GM23248 (cell line): Measurements from ENCODE around the gene WDR17. TPM values are rescaled to one million over a fixed set of nuclear protein-coding genes. Genes with fewer than 3 reads are reported as not detected.
A peak's percentile ranks its signal among the peaks of the same experiment; 100 is the strongest.

ENCODE experiments used
- DNase-seq: peaks from one replicate; pipeline ENCODE4 v3.0.0-alpha.2; 2015
- H2AFZ ChIP-seq: fragments of 200-600 bp; sonication (generic); 2 replicates; pipeline ENCODE4 v1.6.1; 2016; ENCODE audit warnings: antibody characterized with exemption
- H3F3A ChIP-seq: fragments of 200-600 bp; sonication (generic); 2 replicates; pipeline ENCODE4 v1.6.1; 2016; ENCODE audit warnings: mild to moderate bottlenecking, antibody characterized with exemption, mixed run types; ENCODE audit not compliant: insufficient read depth
- H3K27ac ChIP-seq: fragments of 200-600 bp; sonication (generic); 2 replicates; pipeline ENCODE4 v1.5.1; 2016; ENCODE audit warnings: mild to moderate bottlenecking
- H3K27me3 ChIP-seq: fragments of 200-600 bp; sonication (generic); replicated peaks from 2 replicates; pipeline ENCODE4 v1.6.1; 2016; ENCODE audit warnings: mild to moderate bottlenecking; ENCODE audit not compliant: insufficient read depth
- H3K36me3 ChIP-seq: fragments of 200-600 bp; sonication (generic); 2 replicates; pipeline ENCODE4 v1.6.1; 2016; ENCODE audit warnings: low read depth, mild to moderate bottlenecking
- H3K4me1 ChIP-seq: fragments of 200-600 bp; sonication (generic); 2 replicates; pipeline ENCODE4 v1.6.1; 2016; ENCODE audit warnings: mild to moderate bottlenecking; ENCODE audit not compliant: insufficient read depth
- H3K4me2 ChIP-seq: fragments of 200-600 bp; sonication (generic); one replicate; pipeline ENCODE4 v1.6.1; 2016; ENCODE audit warnings: mild to moderate bottlenecking; ENCODE audit not compliant: unreplicated experiment
- H3K4me3 ChIP-seq: fragments of 200-600 bp; sonication (generic); 2 replicates; pipeline ENCODE4 v1.5.1; 2016; ENCODE audit warnings: mild to moderate bottlenecking
- H3K79me2 ChIP-seq: fragments of 200-600 bp; sonication (generic); 2 replicates; pipeline ENCODE4 v1.6.1; 2016; ENCODE audit warnings: mild to moderate bottlenecking; ENCODE audit not compliant: insufficient read depth
- H3K9ac ChIP-seq: fragments of 200-600 bp; sonication (generic); 2 replicates; pipeline ENCODE4 v1.6.1; 2016; ENCODE audit warnings: mild to moderate bottlenecking
- H3K9me2 ChIP-seq: fragments of 200-600 bp; sonication (generic); 2 replicates; pipeline ENCODE4 v1.6.1; 2016; ENCODE audit warnings: mixed run types, mild to moderate bottlenecking, moderate library complexity; ENCODE audit not compliant: insufficient read depth
- H3K9me3 ChIP-seq: fragments of 200-600 bp; sonication (generic); one replicate; pipeline ENCODE4 v1.6.1; 2017; ENCODE audit warnings: low read depth
- H4K20me1 ChIP-seq: fragments of 200-600 bp; sonication (generic); 2 replicates; pipeline ENCODE4 v1.6.0; 2016; ENCODE audit not compliant: insufficient read depth
- EZH2 ChIP-seq: fragments of 200-600 bp; sonication (generic); IDR thresholded peaks from 2 replicates; pipeline ENCODE4 v1.6.1; 2018; ENCODE audit warnings: antibody characterized with exemption, mild to moderate bottlenecking; ENCODE audit not compliant: insufficient read depth, poor library complexity, severe bottlenecking
- EZH2phosphoT487 ChIP-seq: fragments of 200-600 bp; sonication (generic); IDR thresholded peaks from 2 replicates; pipeline ENCODE4 v1.6.1; 2018; ENCODE audit warnings: antibody characterized with exemption, moderate library complexity, mild to moderate bottlenecking, low read depth; ENCODE audit not compliant: insufficient read depth
- whole genome bisulfite sequencing, 2 experiments: methylation state at CpG; one replicate each; pipeline ENCODE4 v1.1.6; 2015 to 2017; ENCODE audit warnings: low lambda C conversion rate in 2 of 2, low coverage in 1 of 2; ENCODE audit errors: missing lambda C conversion rate in 2 of 2; 5-methylcytosine and 5-hydroxymethylcytosine counted together
- in situ Hi-C: fragments of 300-500 bp; cut with MboI; formaldehyde crosslinking; loops from 2 replicates; pipeline ENCODE4 v1.15.0; 2020
- polyA plus RNA-seq: library from polyadenylated mRNA; unstranded; fragments of >200 nt; fragmentation: Nextera tagmentation; extraction: Ambion mirVana; gene quantifications from 2 replicates; pipeline ENCODE4 v1.2.1, GENCODE V29; 2016
- total RNA-seq: library from RNA; depleted of rRNA; stranded (reverse); fragments of >200 nt; shearing (Covaris generic); gene quantifications from 2 replicates; pipeline ENCODE4 v1.2.3, GENCODE V29; 2014

The WDR17 gene
- total and polyA plus RNA-seq, 2 experiments from 2014 or later, result 0.22 to 0.23 TPM

GRCh38 chr4:176031922-176032321 is 33.7 kb upstream of the WDR17 start:
- Histone ChIP-seq H3K4me2 (no peak overlapping the region), H3K9me3 (no peaks in the 10 kb centered on the region), H3K27ac (no peak overlapping the region), H3F3A (no peaks in the 10 kb centered on the region), H2AFZ (no peak overlapping the region), H3K4me1 (peaks cover 7% of the 10 kb centered on the region; the same call in 1 of the 2 replicates), H3K4me3 (no peak overlapping the region), H3K36me3 (no peaks in the 10 kb centered on the region), H3K9me2 (no peaks in the 10 kb centered on the region), H3K9ac (no peak overlapping the region), H3K27me3 (no peaks in the 10 kb centered on the region), H4K20me1 (no peaks in the 10 kb centered on the region), H3K79me2 (no peaks in the 10 kb centered on the region)
- WGBS, 2 experiments, result 73 to 78% methylated on average over 4 of the region's 4 CpGs
- TF ChIP-seq EZH2 (no peak), EZH2phosphoT487 (no peak)
- DNase-seq, result no peak
- in situ Hi-C loops, result loop anchor here (10.0 kb wide), 1 partner anchor 303 kb away; no protein-coding TSS in a partner anchor

- no peak overlapping the region for H3K9ac ChIP-seq
- no peaks in the 10 kb centered on the region for H3F3A ChIP-seq
- DNase-seq, result no peak
- no peaks in the 10 kb centered on the region for H3K79me2 ChIP-seq
- H4K20me1 ChIP-seq, result no peaks in the 10 kb centered on the region
- no peak overlapping the region for H3K4me3 ChIP-seq
- H3K9me3 ChIP-seq, result no peaks in the 10 kb centered on the region
- no peaks in the 10 kb centered on the region for H3K27me3 ChIP-seq
- H3K27ac ChIP-seq, result no peak overlapping the region
- no peaks in the 10 kb centered on the region for H3K9me2 ChIP-seq
- H3K36me3 ChIP-seq, result no peaks in the 10 kb centered on the region
- H3K4me1 ChIP-seq, result peaks cover 7% of the 10 kb centered on the region; the same call in 1 of the 2 replicates
- H2AFZ ChIP-seq, result no peak overlapping the region
- no peak for TF ChIP-seq EZH2phosphoT487
- no peak for TF ChIP-seq EZH2
- no peak overlapping the region for H3K4me2 ChIP-seq
- in situ Hi-C loops, result loop anchor here (10.0 kb wide), 1 partner anchor 302 kb away; no protein-coding TSS in a partner anchor
These were observed 33.2 kb upstream of the WDR17 start for GRCh38 chr4:176032454-176032853.

GRCh38 chr4:176034499-176034898 is 31.1 kb upstream of the WDR17 start:
- peak overlapping the region; percentile 41 for H3K4me2 ChIP-seq
- H3K9me3 ChIP-seq, result no peaks in the 10 kb centered on the region
- H3K79me2 ChIP-seq, result no peaks in the 10 kb centered on the region
- no peaks in the 10 kb centered on the region for H4K20me1 ChIP-seq
- TF ChIP-seq EZH2 (no peak), EZH2phosphoT487 (no peak)
- H3K36me3 ChIP-seq, result no peaks in the 10 kb centered on the region
- DNase-seq, result peak; percentile 63
- no peak overlapping the region for H3K27ac ChIP-seq
- no peaks in the 10 kb centered on the region for H3K4me1 ChIP-seq
- H3K9me2 ChIP-seq, result no peaks in the 10 kb centered on the region
- in situ Hi-C loops, result loop anchor here (10.0 kb wide), 1 partner anchor 300 kb away; no protein-coding TSS in a partner anchor
- H3K4me3 ChIP-seq, result no peak overlapping the region
- H2AFZ ChIP-seq, result peak overlapping the region; percentile 20; the same call in 1 of the 2 replicates
- no peaks in the 10 kb centered on the region for H3F3A ChIP-seq
- H3K9ac ChIP-seq, result no peak overlapping the region
- no peaks in the 10 kb centered on the region for H3K27me3 ChIP-seq
- WGBS, 2 experiments, result 40 to 42% methylated on average over 1 of the region's 1 CpG

GRCh38 chr4:176034936-176035335 is 30.7 kb upstream of the WDR17 start:
- Histone ChIP-seq H2AFZ (peak overlapping the region; percentile 20), H3K4me1 (no peaks in the 10 kb centered on the region), H3K4me3 (no peak overlapping the region), H3F3A (no peaks in the 10 kb centered on the region), H3K27me3 (no peaks in the 10 kb centered on the region), H4K20me1 (no peaks in the 10 kb centered on the region), H3K27ac (no peak overlapping the region), H3K9me2 (no peaks in the 10 kb centered on the region), H3K9ac (no peak overlapping the region), H3K36me3 (no peaks in the 10 kb centered on the region), H3K9me3 (no peaks in the 10 kb centered on the region), H3K4me2 (peak overlapping the region; percentile 41), H3K79me2 (no peaks in the 10 kb centered on the region)
- TF ChIP-seq EZH2phosphoT487 (no peak), EZH2 (no peak)
- in situ Hi-C loops, result loop anchor here (10.0 kb wide), 1 partner anchor 300 kb away; no protein-coding TSS in a partner anchor
- 19 to 29% methylated on average over 5 of the region's 5 CpGs for WGBS, 2 experiments
- DNase-seq, result peak; percentile 56

GRCh38 chr4:176036585-176037205 is 28.9 kb upstream of the WDR17 start:
- Histone ChIP-seq H3K27ac (no peak overlapping the region), H3K4me1 (no peaks in the 10 kb centered on the region), H3F3A (no peaks in the 10 kb centered on the region), H3K36me3 (no peaks in the 10 kb centered on the region), H4K20me1 (no peaks in the 10 kb centered on the region), H3K79me2 (no peaks in the 10 kb centered on the region), H3K4me2 (no peak overlapping the region), H3K4me3 (no peak overlapping the region), H2AFZ (no peak overlapping the region), H3K9me2 (no peaks in the 10 kb centered on the region), H3K9ac (no peak overlapping the region), H3K27me3 (no peaks in the 10 kb centered on the region), H3K9me3 (no peaks in the 10 kb centered on the region)
- in situ Hi-C loops, result loop anchor here (10.0 kb wide), 1 partner anchor 298 kb away; no protein-coding TSS in a partner anchor
- TF ChIP-seq EZH2, result no peak
- TF ChIP-seq EZH2phosphoT487, result no peak
- no peak for DNase-seq
- WGBS, 2 experiments, result 73 to 78% methylated on average over 3 of the region's 3 CpGs
